Smooth muscle cell (in vitro differentiated cells): ENCODE measurements around the gene APLNR. TPM values are rescaled to one million over a fixed set of nuclear protein-coding genes. Genes with fewer than 3 reads are reported as not detected.
"Not testable (repeated sequence)": the region's sequence is repeated elsewhere in the genome, so short reads cannot be mapped to it uniquely, and the experiment has no call there.

Experiments
- DNase-seq: peaks from one replicate; lab custom pipeline; 2025; ENCODE audit not compliant: unreplicated experiment; lab: John Stamatoyannopoulos, UW
- H2AFZ ChIP-seq: fragments of 200-600 bp; sonication (generic); 2 replicates; pipeline ENCODE4 v1.6.0; 2016; ENCODE audit warnings: antibody characterized with exemption, low read depth, mild to moderate bottlenecking
- H3F3A ChIP-seq: fragments of 200-600 bp; sonication (generic); 2 replicates; pipeline ENCODE4 v1.6.0; 2017; ENCODE audit warnings: antibody characterized with exemption, low read depth
- H3K27ac ChIP-seq: fragments of 200-600 bp; sonication (generic); 2 replicates; pipeline ENCODE4 v1.5.1; 2016; ENCODE audit warnings: low read depth, mild to moderate bottlenecking
- H3K27me3 ChIP-seq: fragments of 200-600 bp; sonication (generic); 2 replicates; pipeline ENCODE4 v1.6.1; 2016; ENCODE audit warnings: low read depth, mild to moderate bottlenecking
- H3K36me3 ChIP-seq: fragments of 200-600 bp; sonication (generic); 2 replicates; pipeline ENCODE4 v1.5.1; 2016; ENCODE audit warnings: low read depth
- H3K4me1 ChIP-seq: fragments of 200-600 bp; sonication (generic); 2 replicates; pipeline ENCODE4 v1.5.1; 2016; ENCODE audit warnings: low read depth
- H3K4me2 ChIP-seq: fragments of 200-600 bp; sonication (generic); 2 replicates; pipeline ENCODE4 v1.6.0; 2016; ENCODE audit warnings: mild to moderate bottlenecking
- H3K4me3 ChIP-seq: fragments of 200-600 bp; sonication (generic); 2 replicates; pipeline ENCODE4 v1.5.1; 2016; ENCODE audit warnings: mild to moderate bottlenecking
- H3K79me2 ChIP-seq: fragments of 200-600 bp; sonication (generic); 2 replicates; pipeline ENCODE4 v1.6.0; 2016; ENCODE audit warnings: low read depth, mild to moderate bottlenecking
- H3K9ac ChIP-seq: fragments of 200-600 bp; sonication (generic); 2 replicates; pipeline ENCODE4 v1.6.0; 2016; ENCODE audit warnings: low read depth
- H3K9me3 ChIP-seq: fragments of 200-600 bp; sonication (generic); replicated peaks from 2 replicates; pipeline ENCODE4 v1.5.1; 2016; ENCODE audit warnings: low read depth
- H4K20me1 ChIP-seq: fragments of 200-600 bp; sonication (generic); 2 replicates; pipeline ENCODE4 v1.6.0; 2016; ENCODE audit warnings: low read depth
- CTCF ChIP-seq: fragments of 200-600 bp; sonication (generic); IDR thresholded peaks from 2 replicates; pipeline ENCODE4 v1.5.1; 2017; ENCODE audit warnings: borderline replicate concordance, mild to moderate bottlenecking, antibody characterized with exemption; ENCODE audit not compliant: insufficient read depth, poor library complexity, severe bottlenecking
- WGBS: methylation state at CpG from one replicate; pipeline ENCODE4 v1.1.7; 2016; ENCODE audit warnings: low lambda C conversion rate; 5-methylcytosine and 5-hydroxymethylcytosine counted together
- polyA plus RNA-seq: library from polyadenylated mRNA; unstranded; fragments of >200 nt; fragmentation: Nextera tagmentation; extraction: Ambion mirVana; gene quantifications from 2 replicates; pipeline ENCODE4 v1.2.1, GENCODE V29; 2016
- total RNA-seq: library from RNA; depleted of rRNA; stranded (reverse); fragments of >200 nt; gene quantifications from 2 replicates; pipeline ENCODE4 v1.2.3, GENCODE V29; 2014

The APLNR gene
- total RNA-seq = 98.5 and 103 TPM in 2 replicates
- 121 and 214 TPM in 2 replicates for polyA plus RNA-seq

GRCh38 chr11:57237204-57237681 lies at the start of gene APLNR:
APLNR (minus strand) TSS chr11:57237250; CDS start chr11:57237004, 246 bp downstream.
- H3K27ac ChIP-seq = peak within 1 kb of the TSS; percentile 38
- peak within 1 kb of the TSS; percentile 48 for H3K4me3 ChIP-seq
- no peak for DNase-seq
- H3K79me2 ChIP-seq = peaks cover 41% of the 10 kb centered on the region
- 20% methylated on average over 6 of the region's 6 CpGs for WGBS
- H3K36me3 ChIP-seq = no peaks in the 10 kb centered on the region
- peaks cover 52% of the 10 kb centered on the region for H3K4me1 ChIP-seq
- no peak within 1 kb of the TSS for H2AFZ ChIP-seq
- no peaks in the 10 kb centered on the region for H3K27me3 ChIP-seq
- TF ChIP-seq CTCF = no peak
- H3K4me2 ChIP-seq = peak within 1 kb of the TSS; percentile 94
- H3K9ac ChIP-seq = peak within 1 kb of the TSS; percentile 4
- no peaks in the 10 kb centered on the region for H4K20me1 ChIP-seq
- peaks cover 10% of the 10 kb centered on the region for H3F3A ChIP-seq
- H3K9me3 ChIP-seq = no peaks in the 10 kb centered on the region

DNA sequence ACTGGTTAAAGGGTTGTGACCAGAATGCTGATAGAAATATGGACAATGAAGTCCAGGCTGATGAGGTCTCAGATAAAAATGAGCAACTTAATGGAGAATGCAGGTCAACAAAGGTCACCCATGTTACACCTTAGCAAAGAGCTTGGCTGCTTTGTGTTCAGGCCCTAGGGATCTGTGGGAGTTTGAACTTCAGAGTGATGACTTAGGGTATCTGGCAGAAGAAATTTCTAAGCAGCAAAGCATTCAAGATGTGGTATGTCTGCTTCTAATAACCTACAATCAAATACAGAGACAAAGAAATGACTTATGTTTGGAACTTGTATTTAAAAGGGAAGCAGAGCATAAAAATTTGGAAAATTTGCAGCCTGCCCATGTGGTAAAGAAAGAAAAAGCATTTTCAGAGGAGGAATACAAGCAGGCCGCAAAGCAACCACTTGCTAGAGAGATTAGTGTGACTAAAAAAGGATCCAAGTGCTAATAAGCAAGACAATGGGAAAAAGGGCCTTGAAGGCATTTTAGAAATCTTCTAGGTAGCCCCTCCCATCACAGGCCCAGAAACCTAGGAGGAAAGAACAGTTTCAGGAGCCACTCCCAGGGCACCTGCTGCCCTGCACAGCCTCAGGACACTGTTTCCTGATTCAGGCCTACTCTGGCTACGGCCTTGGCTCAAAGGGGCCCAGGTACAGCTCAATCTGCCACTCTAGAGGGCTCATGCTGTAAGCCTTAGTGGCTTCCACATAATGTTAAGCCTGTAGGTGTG lies 46.4 kb upstream of the APLNR start:
- Histone ChIP-seq H3K9ac (no peak overlapping the region), H3F3A (no peaks in the 10 kb centered on the region), H3K36me3 (no peaks in the 10 kb centered on the region), H3K4me2 (no peak overlapping the region), H4K20me1 (no peaks in the 10 kb centered on the region), H3K4me1 (peaks cover 13% of the 10 kb centered on the region), H3K27ac (no peak overlapping the region), H3K4me3 (no peak overlapping the region), H3K9me3 (no peaks in the 10 kb centered on the region), H2AFZ (no peak overlapping the region), H3K79me2 (no peaks in the 10 kb centered on the region), H3K27me3 (no peaks in the 10 kb centered on the region)
- no peak for DNase-seq
- 75% methylated on average over 2 of the region's 2 CpGs for WGBS
- TF ChIP-seq CTCF = no peak

- not testable (repeated sequence) for H2AFZ ChIP-seq, H3K4me2 ChIP-seq, DNase-seq, H3K27ac ChIP-seq, H3K36me3 ChIP-seq, H3K4me3 ChIP-seq, H3K79me2 ChIP-seq, H3F3A ChIP-seq, H3K27me3 ChIP-seq, H4K20me1 ChIP-seq, H3K9ac ChIP-seq, H3K9me3 ChIP-seq
- H3K4me1 ChIP-seq = peaks cover 24% of the 10 kb centered on the region
- WGBS = 93% methylated on average over 6 of the region's 6 CpGs
Observed at GRCh38 chr11:57281546-57281945, 44.5 kb upstream of the APLNR start.

- no peaks in the 10 kb centered on the region for H3K79me2 ChIP-seq
- 85% methylated on average over 5 of the region's 5 CpGs for WGBS
- H3F3A ChIP-seq = no peaks in the 10 kb centered on the region
- H3K4me2 ChIP-seq = no peak overlapping the region
- H3K9ac ChIP-seq = no peak overlapping the region
- H3K4me1 ChIP-seq = peaks cover 24% of the 10 kb centered on the region
- H3K4me3 ChIP-seq = no peak overlapping the region
- H3K27ac ChIP-seq = peak overlapping the region; percentile 81
- H3K9me3 ChIP-seq = no peaks in the 10 kb centered on the region
- no peak overlapping the region for H2AFZ ChIP-seq
- no peaks in the 10 kb centered on the region for H4K20me1 ChIP-seq
- DNase-seq = no peak
- TF ChIP-seq CTCF = no peak
- no peaks in the 10 kb centered on the region for H3K36me3 ChIP-seq
- H3K27me3 ChIP-seq = no peaks in the 10 kb centered on the region
Observed at GRCh38 chr11:57279116-57279515, 42.1 kb upstream of the APLNR start.
